Measurements from ENCODE around the gene PAX8.

PAX8 gene

GRCh38 chr2:113273981-113274380, 4.7 kb downstream of the PAX8 start:
- intact Hi-C loops (cut with DNase I): no loop called here
- DNase-seq: no peak

- intact Hi-C loops (cut with DNase I): no loop called here
- DNase-seq: no peak
Measured at GRCh38 chr2:113273027-113273551, 5.6 kb downstream of the PAX8 start.

- intact Hi-C loops (cut with DNase I): no loop called here
- DNase-seq: no peak
Measured at GRCh38 chr2:113272477-113272876, 6.2 kb downstream of the PAX8 start.

GRCh38 chr2:113268621-113269360, 9.9 kb downstream of the PAX8 start:
- intact Hi-C loops (cut with DNase I): no loop called here
- DNase-seq: no peak

- peak in 5 of 42 donors; percentile 16 to 56 (median 26) for DNase-seq
- intact Hi-C loops (cut with DNase I): no loop called here
Measured at GRCh38 chr2:113266431-113266830, 12.3 kb downstream of the PAX8 start.

- intact Hi-C loops (cut with DNase I): no loop called here
- DNase-seq: no peak
Measured at GRCh38 chr2:113264713-113265403, 13.9 kb downstream of the PAX8 start.

- no peak for DNase-seq
- intact Hi-C loops (cut with DNase I): no loop called here
Measured at GRCh38 chr2:113263546-113263945, 15.2 kb downstream of the PAX8 start.

GRCh38 chr2:113260991-113261390, 17.7 kb downstream of the PAX8 start:
- no peak for DNase-seq
- intact Hi-C loops (cut with DNase I): no loop called here

- DNase-seq: no peak
- intact Hi-C loops (cut with DNase I): no loop called here
Measured at GRCh38 chr2:113258471-113259147, 20.1 kb downstream of the PAX8 start.

GRCh38 chr2:113257516-113258264, 21.0 kb downstream of the PAX8 start:
- no peak for DNase-seq
- intact Hi-C loops (cut with DNase I): no loop called here

GRCh38 chr2:113255140-113256070, 23.3 kb downstream of the PAX8 start:
- DNase-seq: no peak
- intact Hi-C loops (cut with DNase I): no loop called here

- no peak for DNase-seq
- intact Hi-C loops (cut with DNase I): no loop called here
Measured at GRCh38 chr2:113253453-113253852, 25.3 kb downstream of the PAX8 start.

GRCh38 chr2:113252047-113252590, 26.6 kb downstream of the PAX8 start:
- DNase-seq: no peak
- intact Hi-C loops (cut with DNase I): no loop called here

GRCh38 chr2:113251118-113251517, 27.6 kb downstream of the PAX8 start:
- no peak for DNase-seq
- intact Hi-C loops (cut with DNase I): no loop called here

GRCh38 chr2:113248997-113249770, 29.5 kb downstream of the PAX8 start:
- intact Hi-C loops (cut with DNase I): loop anchor here (10.0 kb wide), 1 partner anchor 126 kb away; no protein-coding TSS in a partner anchor
- DNase-seq: peak; percentile 53 to 88 (median 78)

- intact Hi-C loops (cut with DNase I): loop anchor here (10.0 kb wide), 1 partner anchor 128 kb away; no protein-coding TSS in a partner anchor
- DNase-seq: no peak
Measured at GRCh38 chr2:113246606-113247005, 32.1 kb downstream of the PAX8 start.

- intact Hi-C loops (cut with DNase I): loop anchor here (10.0 kb wide), 1 partner anchor 130 kb away; no protein-coding TSS in a partner anchor
- no peak for DNase-seq
Measured at GRCh38 chr2:113245276-113245711, 33.4 kb downstream of the PAX8 start.
